Prostate gland (tissue), 2 donors: ENCODE data around the gene MAPK14. TPM values are rescaled to one million over a fixed set of nuclear protein-coding genes. Genes with fewer than 3 reads are reported as not detected.

ENCODE experiments used
- DNase-seq: peaks from one replicate; pipeline ENCODE4 v3.0.0-alpha.2; 2019; ENCODE audit warnings: low spot score
- H3K27ac ChIP-seq, 2 donors: fragments of 200-600 bp; sonication (generic); 2 replicates each; pipeline ENCODE4 v1.5.1; 2017 to 2019
- H3K27me3 ChIP-seq: fragments of 200-600 bp; sonication (generic); replicated peaks from 2 replicates; pipeline ENCODE4 v1.5.1; 2019; ENCODE audit not compliant: insufficient read depth
- H3K36me3 ChIP-seq, 2 donors: fragments of 200-600 bp; sonication (generic); 1 replicate in 1 of 2; 2 replicates in 1 of 2; pipeline versions ENCODE4 v1.5.1 to v1.8.1; 2017 to 2019
- H3K4me1 ChIP-seq: fragments of 200-600 bp; sonication (generic); replicated peaks from 2 replicates; pipeline ENCODE4 v1.5.1; 2019
- H3K4me3 ChIP-seq, 2 donors: fragments of 200-600 bp; sonication (generic); 2 replicates each; pipeline ENCODE4 v1.5.1; 2017 to 2019
- H3K9me3 ChIP-seq: fragments of 200-600 bp; sonication (generic); 2 replicates; pipeline ENCODE4 v1.5.1; 2017
- POLR2A ChIP-seq: fragments of 450-650 bp; IDR thresholded peaks from one replicate; pipeline ENCODE4 v1.6.1; 2016; ENCODE audit warnings: antibody characterized with exemption, mild to moderate bottlenecking
- POLR2AphosphoS5 ChIP-seq: sonication (generic); formaldehyde crosslinking; IDR thresholded peaks from one replicate; pipeline ENCODE4 v1.6.1; 2017; ENCODE audit warnings: antibody characterized with exemption
- WGBS: methylation state at CpG from one replicate; pipeline ENCODE4 v1.1.5; 2018; 5-methylcytosine and 5-hydroxymethylcytosine counted together
- intact Hi-C: fragments of 100-400 bp; cut with DNase I; formaldehyde crosslinking; loops from one replicate; pipeline ENCODE4 v1.14.2; 2022
- total RNA-seq, 2 donors: library from RNA; depleted of rRNA; stranded (reverse); fragments of >200 nt; gene quantifications; one replicate each; pipeline ENCODE4 v1.1.0, GENCODE V29; 2016
- TF ChIP-seq, protein P1 (sequence below), 4 experiments: fragments of 200-600 bp in 2 of 4; fragments of 450-650 bp in 2 of 4; sonication (generic) in 2 of 4; IDR thresholded peaks; 1 replicate in 3 of 4; 2 replicates in 1 of 4; pipeline ENCODE4 v1.5.1; 2016 to 2019; ENCODE audit warnings: antibody characterized with exemption in 4 of 4, mild to moderate bottlenecking in 2 of 4, moderate library complexity in 2 of 4

MAPK14 gene
- total RNA-seq, 2 donors from 2014 or later, result 36.7 to 43.2 TPM

DNA sequence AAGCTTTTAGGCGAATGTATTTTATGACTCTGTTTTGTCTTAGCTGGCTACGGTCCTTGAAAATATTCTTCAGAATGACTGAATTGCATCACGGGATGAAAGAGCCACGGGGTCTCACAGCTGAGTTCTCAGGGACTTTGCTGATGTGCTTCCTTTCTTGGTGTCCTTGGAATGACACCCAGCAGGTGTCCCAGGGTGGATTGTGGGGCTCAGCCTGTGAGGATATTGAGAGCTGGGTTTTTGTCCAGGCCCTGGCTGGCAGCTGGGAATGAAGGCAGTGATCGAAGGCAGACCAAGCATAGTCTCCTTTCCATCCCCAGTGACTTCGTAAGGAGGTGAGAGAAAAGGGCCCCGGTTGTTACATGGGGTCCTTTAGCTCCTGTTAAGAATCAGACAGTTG lies 83.9 kb downstream of the MAPK14 start:
- Histone ChIP-seq H3K27me3 (no peaks in the 10 kb centered on the region), H3K36me3 (no peaks in the 10 kb centered on the region), H3K4me3 (no peak overlapping the region), H3K9me3 (no peaks in the 10 kb centered on the region), H3K27ac (no peak overlapping the region), H3K4me1 (no peaks in the 10 kb centered on the region)
- DNase-seq, result no peak
- TF ChIP-seq, protein P1, sequence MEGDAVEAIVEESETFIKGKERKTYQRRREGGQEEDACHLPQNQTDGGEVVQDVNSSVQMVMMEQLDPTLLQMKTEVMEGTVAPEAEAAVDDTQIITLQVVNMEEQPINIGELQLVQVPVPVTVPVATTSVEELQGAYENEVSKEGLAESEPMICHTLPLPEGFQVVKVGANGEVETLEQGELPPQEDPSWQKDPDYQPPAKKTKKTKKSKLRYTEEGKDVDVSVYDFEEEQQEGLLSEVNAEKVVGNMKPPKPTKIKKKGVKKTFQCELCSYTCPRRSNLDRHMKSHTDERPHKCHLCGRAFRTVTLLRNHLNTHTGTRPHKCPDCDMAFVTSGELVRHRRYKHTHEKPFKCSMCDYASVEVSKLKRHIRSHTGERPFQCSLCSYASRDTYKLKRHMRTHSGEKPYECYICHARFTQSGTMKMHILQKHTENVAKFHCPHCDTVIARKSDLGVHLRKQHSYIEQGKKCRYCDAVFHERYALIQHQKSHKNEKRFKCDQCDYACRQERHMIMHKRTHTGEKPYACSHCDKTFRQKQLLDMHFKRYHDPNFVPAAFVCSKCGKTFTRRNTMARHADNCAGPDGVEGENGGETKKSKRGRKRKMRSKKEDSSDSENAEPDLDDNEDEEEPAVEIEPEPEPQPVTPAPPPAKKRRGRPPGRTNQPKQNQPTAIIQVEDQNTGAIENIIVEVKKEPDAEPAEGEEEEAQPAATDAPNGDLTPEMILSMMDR (IDR thresholded peaks at IDR 0.05), result no peak
- no peak for TF ChIP-seq POLR2A
- no peak for TF ChIP-seq POLR2AphosphoS5
- intact Hi-C loops, result no loop called here
- 90% methylated on average over 7 of the region's 7 CpGs for WGBS

DNA sequence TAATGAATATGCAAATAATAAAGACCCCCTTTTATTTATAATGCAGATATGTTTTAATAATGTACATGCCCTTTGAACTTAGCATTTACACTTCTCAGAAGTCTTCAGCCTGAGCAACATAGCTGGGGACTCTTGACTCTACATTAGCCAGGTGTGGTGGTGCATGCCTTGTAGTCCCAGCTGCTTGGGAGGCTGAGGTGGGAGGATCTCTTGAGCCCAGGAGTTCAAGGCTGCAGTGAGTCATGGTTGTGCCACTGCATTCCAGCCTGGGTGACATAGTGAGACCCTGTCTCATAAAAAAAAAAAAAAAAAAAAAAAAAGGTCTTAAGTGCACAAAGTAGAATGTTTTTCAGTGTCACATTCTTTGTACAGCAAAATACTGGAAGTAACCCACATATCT lies 85.4 kb downstream of the MAPK14 start:
- Histone ChIP-seq H3K9me3 (no peaks in the 10 kb centered on the region), H3K27me3 (no peaks in the 10 kb centered on the region), H3K27ac (no peak overlapping the region), H3K4me1 (no peaks in the 10 kb centered on the region), H3K4me3 (no peak overlapping the region), H3K36me3 (no peaks in the 10 kb centered on the region)
- TF ChIP-seq POLR2AphosphoS5 (no peak), POLR2A (no peak)
- TF ChIP-seq, protein P1 (IDR thresholded peaks at IDR 0.05), result no peak
- no peak for DNase-seq
- intact Hi-C loops, result no loop called here

DNA sequence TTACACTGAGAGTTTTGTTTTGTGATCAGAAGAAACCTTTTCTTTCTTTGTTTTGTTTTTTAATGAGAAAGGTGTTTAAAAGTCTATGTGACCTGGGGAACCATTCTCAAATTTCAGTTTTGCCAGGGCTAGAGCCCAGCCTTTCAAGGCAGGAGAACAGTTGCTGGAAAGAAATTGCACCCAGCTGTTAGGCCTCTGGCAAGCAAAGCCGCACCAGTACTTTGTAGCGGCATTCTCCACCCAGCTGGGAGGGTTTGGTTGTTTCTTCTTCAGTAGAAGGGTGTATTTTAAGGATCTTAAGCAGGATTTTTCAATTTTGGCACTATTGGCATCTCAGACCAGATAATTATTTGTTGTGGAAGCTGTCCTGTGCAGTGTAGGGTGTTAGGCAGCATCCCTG lies 86.1 kb downstream of the MAPK14 start:
- 24% methylated on average over 2 of the region's 2 CpGs for WGBS
- no peak overlapping the region for H3K27ac ChIP-seq
- no peaks in the 10 kb centered on the region for H3K36me3 ChIP-seq
- no peaks in the 10 kb centered on the region for H3K27me3 ChIP-seq
- H3K9me3 ChIP-seq, result no peaks in the 10 kb centered on the region
- DNase-seq, result no peak
- no peak for TF ChIP-seq POLR2AphosphoS5
- TF ChIP-seq POLR2A, result no peak
- TF ChIP-seq, protein P1 (IDR thresholded peaks at IDR 0.05), result no peak
- no peak overlapping the region for H3K4me3 ChIP-seq
- intact Hi-C loops, result no loop called here
- H3K4me1 ChIP-seq, result no peaks in the 10 kb centered on the region

DNA sequence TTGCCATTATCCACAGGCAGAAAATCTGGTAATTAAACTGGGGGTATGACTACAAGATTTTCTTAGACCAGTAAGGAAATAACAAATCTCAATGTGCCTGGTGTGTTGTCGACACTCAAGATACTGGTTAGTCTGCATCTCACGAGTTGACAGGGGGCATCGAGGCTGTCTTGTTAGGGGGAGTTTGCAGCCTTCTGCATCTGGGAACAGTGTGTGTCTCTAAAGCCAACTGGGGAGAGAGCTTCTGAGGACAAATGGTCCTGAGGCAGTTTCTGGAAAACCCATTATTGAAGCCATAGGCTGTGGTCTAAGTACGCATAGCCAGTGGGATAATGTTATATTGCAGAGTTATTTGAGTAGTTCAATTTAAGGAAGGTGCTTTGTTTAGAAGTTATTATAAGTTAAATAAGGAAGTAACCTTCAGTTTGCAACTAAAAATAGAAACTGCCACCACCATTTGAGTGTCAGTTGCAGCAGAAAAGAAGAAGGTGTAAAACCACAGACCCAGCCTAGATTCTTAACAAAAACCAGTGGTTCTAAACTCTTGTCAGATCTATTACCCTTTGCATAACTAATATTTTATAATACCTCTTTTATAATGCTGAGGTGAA lies 87.3 kb downstream of the MAPK14 start:
- DNase-seq, result no peak
- TF ChIP-seq, protein P1 (IDR thresholded peaks at IDR 0.05), result no peak
- no peak for TF ChIP-seq POLR2A
- no peak for TF ChIP-seq POLR2AphosphoS5
- H3K27me3 ChIP-seq, result no peaks in the 10 kb centered on the region
- H3K4me1 ChIP-seq, result no peaks in the 10 kb centered on the region
- intact Hi-C loops, result no loop called here
- no peaks in the 10 kb centered on the region for H3K9me3 ChIP-seq
- no peaks in the 10 kb centered on the region for H3K36me3 ChIP-seq
- H3K27ac ChIP-seq, result no peak overlapping the region
- no peak overlapping the region for H3K4me3 ChIP-seq
- WGBS, result 77% methylated on average over 4 of the region's 4 CpGs

DNA sequence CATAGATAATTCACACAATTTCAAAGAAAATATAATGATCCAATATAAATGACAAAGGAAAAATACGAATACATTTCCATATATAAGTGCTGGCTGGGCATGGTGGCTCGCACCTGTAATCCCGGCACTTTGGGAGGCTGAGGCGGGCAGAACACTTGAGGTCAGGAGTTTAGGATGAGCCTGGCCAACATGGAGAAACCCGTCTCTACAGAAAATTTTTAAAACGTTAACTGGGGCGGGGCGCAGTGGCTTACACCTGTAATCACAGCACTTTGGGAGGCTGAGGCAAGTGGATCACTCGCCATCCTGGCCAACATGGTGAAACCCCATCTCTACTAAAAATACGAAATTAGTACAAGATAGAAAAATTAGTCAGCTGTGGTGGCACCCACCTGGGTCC lies 87.8 kb downstream of the MAPK14 start:
- H3K27me3 ChIP-seq, result no peaks in the 10 kb centered on the region
- TF ChIP-seq POLR2AphosphoS5, result no peak
- no peak for TF ChIP-seq POLR2A
- TF ChIP-seq, protein P1 (IDR thresholded peaks at IDR 0.05), result no peak
- no peaks in the 10 kb centered on the region for H3K9me3 ChIP-seq
- WGBS, result 94% methylated on average over 10 of the region's 10 CpGs
- no peaks in the 10 kb centered on the region for H3K4me1 ChIP-seq
- intact Hi-C loops, result no loop called here
- no peak overlapping the region for H3K27ac ChIP-seq
- no peak overlapping the region for H3K4me3 ChIP-seq
- no peaks in the 10 kb centered on the region for H3K36me3 ChIP-seq
- DNase-seq, result no peak
